ENCODE measurements around the gene PGAP2.
A peak's percentile ranks its signal among the peaks of the same experiment; 100 is the strongest.

The PGAP2 gene

GRCh38 chr11:3840004-3840869 lies 31.9 kb downstream of the PGAP2 start:
- no peak for TF ChIP-seq CTCF (IDR thresholded peaks at IDR 0.05; ENCODE audit: low read depth, low read length)
- Histone ChIP-seq H3K36me3 (no peaks in the 10 kb centered on the region), H3K9me3 (no peaks in the 10 kb centered on the region), H3K4me3 (ENCODE audit: low read depth, low read length) (peak overlapping the region; percentile 65), H3K27me3 (no peaks in the 10 kb centered on the region), H3K4me1 (no peaks in the 10 kb centered on the region)
- no peak for DNase-seq

GRCh38 chr11:3840870-3841425 lies 32.6 kb downstream of the PGAP2 start, which contains the start of gene RHOG:
RHOG (minus strand) TSS chr11:3840959; CDS start chr11:3828138, 12,821 bp downstream.
- Histone ChIP-seq H3K4me3 (ENCODE audit: low read depth, low read length) (peak within 1 kb of the TSS; percentile 65), H3K27me3 (no peaks in the 10 kb centered on the region), H3K36me3 (no peaks in the 10 kb centered on the region), H3K9me3 (no peaks in the 10 kb centered on the region), H3K4me1 (no peaks in the 10 kb centered on the region)
- peak; percentile 66 for DNase-seq
- TF ChIP-seq CTCF (IDR thresholded peaks at IDR 0.05; ENCODE audit: low read depth, low read length) = no peak

GRCh38 chr11:3841426-3842350 lies 33.3 kb downstream of the PGAP2 start:
- DNase-seq = peak; percentile 80
- Histone ChIP-seq H3K4me1 (no peaks in the 10 kb centered on the region), H3K27me3 (no peaks in the 10 kb centered on the region), H3K9me3 (no peaks in the 10 kb centered on the region), H3K36me3 (no peaks in the 10 kb centered on the region), H3K4me3 (ENCODE audit: low read depth, low read length) (peak overlapping the region; percentile 65)
- TF ChIP-seq CTCF (IDR thresholded peaks at IDR 0.05; ENCODE audit: low read depth, low read length) = peak; percentile 57

- no peaks in the 10 kb centered on the region for H3K36me3 ChIP-seq
- DNase-seq = no peak
- no peak overlapping the region for H3K4me3 ChIP-seq (ENCODE audit: low read depth, low read length)
- no peaks in the 10 kb centered on the region for H3K4me1 ChIP-seq
- no peak for TF ChIP-seq CTCF (IDR thresholded peaks at IDR 0.05; ENCODE audit: low read depth, low read length)
- no peaks in the 10 kb centered on the region for H3K9me3 ChIP-seq
- no peaks in the 10 kb centered on the region for H3K27me3 ChIP-seq
Observed at GRCh38 chr11:3843326-3843725, 35.0 kb downstream of the PGAP2 start.

GRCh38 chr11:3845246-3845645 lies 36.9 kb downstream of the PGAP2 start:
- no peak for TF ChIP-seq CTCF (IDR thresholded peaks at IDR 0.05; ENCODE audit: low read depth, low read length)
- Histone ChIP-seq H3K4me1 (no peaks in the 10 kb centered on the region), H3K27me3 (no peaks in the 10 kb centered on the region), H3K36me3 (no peaks in the 10 kb centered on the region), H3K9me3 (no peaks in the 10 kb centered on the region), H3K4me3 (ENCODE audit: low read depth, low read length) (no peak overlapping the region)
- DNase-seq = no peak
